IPS-18a (cell line): ENCODE data around the gene DCAKD.

Experiments
- H3K27ac ChIP-seq: one replicate; pipeline ENCODE4 v1.5.1; 2013; ENCODE audit warnings: low read length
- H3K27me3 ChIP-seq: one replicate; pipeline ENCODE4 v1.6.1; 2013; ENCODE audit warnings: mild to moderate bottlenecking, low read length; ENCODE audit not compliant: control insufficient read depth, insufficient read depth
- H3K36me3 ChIP-seq: one replicate; pipeline ENCODE4 v1.6.1; 2013; ENCODE audit warnings: low read depth, low read length; ENCODE audit not compliant: control insufficient read depth
- H3K4me1 ChIP-seq: one replicate; pipeline ENCODE4 v1.6.1; 2013; ENCODE audit warnings: low read depth, low read length; ENCODE audit not compliant: control insufficient read depth
- H3K4me3 ChIP-seq: one replicate; pipeline ENCODE4 v1.5.1; 2013; ENCODE audit warnings: low read length
- H3K9ac ChIP-seq: one replicate; pipeline ENCODE4 v1.6.1; 2013; ENCODE audit warnings: mild to moderate bottlenecking, low read length, moderate library complexity
- H3K9me3 ChIP-seq: one replicate; pipeline ENCODE4 v1.6.1; 2013; ENCODE audit warnings: low read depth, low read length; ENCODE audit not compliant: control insufficient read depth

Gene DCAKD

DNA sequence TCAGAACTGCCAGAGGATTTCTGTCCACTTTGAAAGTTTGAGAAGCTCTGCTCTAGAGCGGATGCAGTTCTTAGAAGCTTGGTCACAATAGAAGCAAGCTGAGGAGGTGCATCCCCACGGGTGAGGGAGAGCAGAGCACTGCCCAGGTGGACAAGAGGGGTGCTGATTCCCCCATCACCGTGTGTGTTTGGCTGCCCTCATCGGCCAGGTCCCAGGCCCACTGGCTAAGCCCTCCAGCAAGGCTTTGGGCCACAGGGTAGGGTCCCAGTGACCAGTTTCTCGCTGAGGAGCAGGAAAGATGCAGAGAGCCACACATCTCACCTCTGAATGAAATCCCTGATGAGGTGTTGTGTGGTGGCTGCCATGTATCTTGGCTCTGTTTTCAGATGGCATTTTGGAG, 36.5 kb upstream of the DCAKD start:
- no peak overlapping the region for H3K4me3 ChIP-seq
- H3K4me1 ChIP-seq = peaks cover 8% of the 10 kb centered on the region
- peaks cover 64% of the 10 kb centered on the region for H3K36me3 ChIP-seq
- no peak overlapping the region for H3K9ac ChIP-seq
- H3K27ac ChIP-seq = no peak overlapping the region
- no peaks in the 10 kb centered on the region for H3K27me3 ChIP-seq
- H3K9me3 ChIP-seq = no peaks in the 10 kb centered on the region

DNA sequence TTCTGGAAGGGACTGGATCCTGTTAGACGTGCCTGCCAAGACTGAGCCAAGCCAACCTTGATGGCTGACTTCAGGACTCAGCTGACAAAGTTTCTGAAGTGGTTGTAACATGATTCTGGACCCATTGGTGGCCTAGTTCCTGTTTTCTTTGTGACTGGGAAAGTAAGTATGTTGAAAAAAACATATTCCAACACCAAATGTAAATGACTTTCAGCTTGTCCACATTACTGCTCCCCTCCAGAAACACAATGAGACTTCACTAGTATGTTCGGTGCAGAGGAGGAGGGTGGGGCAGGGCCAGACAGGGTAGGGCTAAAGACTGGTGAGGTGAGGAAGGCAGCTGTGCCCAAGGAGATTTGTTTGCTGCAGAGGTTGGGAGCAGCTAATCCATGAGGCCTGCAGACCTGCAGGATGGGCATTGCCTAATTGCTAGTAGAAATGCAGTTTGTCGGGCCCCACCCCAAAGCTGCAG, 36.1 kb upstream of the DCAKD start:
- peaks cover 8% of the 10 kb centered on the region for H3K4me1 ChIP-seq
- no peak overlapping the region for H3K9ac ChIP-seq
- H3K27ac ChIP-seq = no peak overlapping the region
- H3K4me3 ChIP-seq = no peak overlapping the region
- peaks cover 63% of the 10 kb centered on the region for H3K36me3 ChIP-seq
- H3K9me3 ChIP-seq = no peaks in the 10 kb centered on the region
- no peaks in the 10 kb centered on the region for H3K27me3 ChIP-seq

GRCh38 chr17:45086865-45087503, 35.6 kb upstream of the DCAKD start:
- Histone ChIP-seq H3K27ac (no peak overlapping the region), H3K36me3 (peaks cover 65% of the 10 kb centered on the region), H3K9me3 (no peaks in the 10 kb centered on the region), H3K9ac (no peak overlapping the region), H3K27me3 (no peaks in the 10 kb centered on the region), H3K4me3 (no peak overlapping the region), H3K4me1 (peaks cover 8% of the 10 kb centered on the region)

- Histone ChIP-seq H3K9me3 (no peaks in the 10 kb centered on the region), H3K4me1 (peaks cover 8% of the 10 kb centered on the region), H3K9ac (no peak overlapping the region), H3K4me3 (no peak overlapping the region), H3K27me3 (no peaks in the 10 kb centered on the region), H3K36me3 (peaks cover 68% of the 10 kb centered on the region), H3K27ac (no peak overlapping the region)
Observed at GRCh38 chr17:45086391-45086790, 35.0 kb upstream of the DCAKD start.

DNA sequence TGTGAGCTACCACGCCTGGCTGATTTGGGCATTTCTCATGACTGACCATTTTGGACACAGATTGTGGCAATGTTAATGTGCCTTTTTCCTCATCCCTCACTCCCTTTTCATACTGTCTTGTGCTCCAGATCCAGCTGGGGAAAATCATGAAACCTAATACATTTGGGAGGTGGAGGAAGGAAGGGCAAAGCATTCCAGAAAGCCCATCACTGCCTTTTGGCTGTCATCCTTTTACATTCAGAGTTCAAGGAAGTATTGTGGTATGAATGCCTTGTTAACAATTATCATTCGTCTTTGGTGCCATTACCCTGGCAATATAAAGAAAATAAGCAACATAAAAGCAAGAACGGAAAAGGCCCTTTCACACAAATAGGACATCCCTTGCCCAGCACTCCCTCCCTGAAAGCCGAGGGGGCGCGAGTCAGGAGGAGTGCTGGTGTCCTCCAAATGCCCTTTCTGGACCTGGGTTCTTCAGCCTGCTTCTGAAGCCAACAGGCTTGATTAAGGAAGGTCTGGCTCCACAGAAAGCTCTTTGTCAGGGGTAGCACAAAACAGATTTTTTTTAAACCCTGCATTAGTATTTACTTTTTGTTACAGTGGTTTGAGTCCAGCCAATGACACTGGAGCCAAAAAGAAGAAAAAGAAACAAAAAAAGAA, 29.7 kb upstream of the DCAKD start:
- H3K9ac ChIP-seq = no peak overlapping the region
- no peaks in the 10 kb centered on the region for H3K4me1 ChIP-seq
- no peak overlapping the region for H3K27ac ChIP-seq
- no peak overlapping the region for H3K4me3 ChIP-seq
- peaks cover 44% of the 10 kb centered on the region for H3K36me3 ChIP-seq
- H3K27me3 ChIP-seq = no peaks in the 10 kb centered on the region
- no peaks in the 10 kb centered on the region for H3K9me3 ChIP-seq

- Histone ChIP-seq H3K27ac (no peak overlapping the region), H3K9me3 (no peaks in the 10 kb centered on the region), H3K4me3 (no peak overlapping the region), H3K36me3 (peaks cover 26% of the 10 kb centered on the region), H3K9ac (no peak overlapping the region), H3K4me1 (no peaks in the 10 kb centered on the region), H3K27me3 (no peaks in the 10 kb centered on the region)
Observed at GRCh38 chr17:45077643-45078042, 26.2 kb upstream of the DCAKD start.

GRCh38 chr17:45073414-45074070, 22.1 kb upstream of the DCAKD start:
- Histone ChIP-seq H3K27me3 (no peaks in the 10 kb centered on the region), H3K9me3 (no peaks in the 10 kb centered on the region), H3K36me3 (peaks cover 23% of the 10 kb centered on the region), H3K4me3 (no peak overlapping the region), H3K27ac (no peak overlapping the region), H3K4me1 (no peaks in the 10 kb centered on the region), H3K9ac (no peak overlapping the region)

DNA sequence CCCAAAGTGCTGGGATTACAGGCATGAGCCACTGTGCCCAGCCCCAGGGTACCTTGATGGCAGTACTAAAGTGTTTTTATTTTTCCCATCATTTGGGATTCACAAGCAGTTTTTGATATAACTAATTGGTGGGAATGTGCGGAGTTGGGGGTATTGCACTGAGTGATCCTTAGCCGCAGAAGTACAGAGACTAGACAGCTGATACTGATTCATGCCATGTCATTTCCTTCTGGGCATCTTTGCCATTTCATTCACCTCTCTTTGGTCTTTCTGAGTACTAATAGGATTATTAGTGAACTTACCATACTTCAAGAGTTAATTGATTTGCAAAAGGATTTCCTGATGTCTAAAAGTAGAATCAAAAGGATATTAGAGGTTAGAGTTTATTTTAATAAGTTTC, 19.4 kb upstream of the DCAKD start:
- H3K36me3 ChIP-seq = peaks cover 23% of the 10 kb centered on the region
- H3K9ac ChIP-seq = no peak overlapping the region
- H3K27me3 ChIP-seq = no peaks in the 10 kb centered on the region
- H3K9me3 ChIP-seq = no peaks in the 10 kb centered on the region
- no peaks in the 10 kb centered on the region for H3K4me1 ChIP-seq
- H3K27ac ChIP-seq = no peak overlapping the region
- H3K4me3 ChIP-seq = no peak overlapping the region

GRCh38 chr17:45070001-45070400, 18.6 kb upstream of the DCAKD start:
- H3K27ac ChIP-seq = no peak overlapping the region
- H3K36me3 ChIP-seq = peaks cover 23% of the 10 kb centered on the region
- no peak overlapping the region for H3K4me3 ChIP-seq
- H3K27me3 ChIP-seq = no peaks in the 10 kb centered on the region
- no peak overlapping the region for H3K9ac ChIP-seq
- H3K9me3 ChIP-seq = no peaks in the 10 kb centered on the region
- H3K4me1 ChIP-seq = no peaks in the 10 kb centered on the region

- no peak overlapping the region for H3K4me3 ChIP-seq
- no peak overlapping the region for H3K9ac ChIP-seq
- no peaks in the 10 kb centered on the region for H3K27me3 ChIP-seq
- no peak overlapping the region for H3K27ac ChIP-seq
- peaks cover 15% of the 10 kb centered on the region for H3K36me3 ChIP-seq
- H3K9me3 ChIP-seq = no peaks in the 10 kb centered on the region
- no peaks in the 10 kb centered on the region for H3K4me1 ChIP-seq
Observed at GRCh38 chr17:45067637-45068036, 16.2 kb upstream of the DCAKD start.

DNA sequence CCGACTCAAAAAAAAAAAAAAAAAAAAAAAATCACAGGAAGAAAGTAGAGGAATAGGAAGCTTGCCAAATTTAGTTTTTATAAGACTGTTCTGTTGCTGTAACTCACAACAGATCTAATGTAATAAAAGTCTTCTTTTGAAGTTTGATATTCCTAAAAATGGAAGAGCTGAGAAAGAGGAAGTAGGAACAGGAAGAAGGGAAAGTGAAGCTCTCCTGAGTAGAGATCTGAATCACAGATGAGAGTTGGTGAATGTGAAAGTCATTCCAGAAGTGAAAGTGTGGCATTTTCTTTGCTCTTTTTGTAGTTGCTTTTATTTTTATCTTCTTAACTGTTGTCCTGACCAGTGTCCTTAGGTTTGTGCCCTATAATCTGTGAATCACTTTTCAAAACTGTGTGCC, 11.8 kb upstream of the DCAKD start:
- Histone ChIP-seq H3K4me3 (no peak overlapping the region), H3K36me3 (no peaks in the 10 kb centered on the region), H3K9ac (no peak overlapping the region), H3K4me1 (peaks cover 3% of the 10 kb centered on the region), H3K9me3 (no peaks in the 10 kb centered on the region), H3K27ac (no peak overlapping the region), H3K27me3 (no peaks in the 10 kb centered on the region)
